ENCODE data around the gene PSMC5. TPM values are rescaled to one million over a fixed set of nuclear protein-coding genes. Genes with fewer than 3 reads are reported as not detected.

Gene PSMC5
- total RNA-seq, 2 donors from 2014 or later, result 137 TPM

GRCh38 chr17:63837480-63837879 is 10.2 kb downstream of the PSMC5 start:
- Histone ChIP-seq H3K4me3 (ENCODE audit: low read length) (no peak overlapping the region), H3K9ac (ENCODE audit: extremely low read depth, low read length, poor library complexity, severe bottlenecking) (no peak overlapping the region), H3K4me1 (ENCODE audit: control insufficient read depth, insufficient read depth, low read length) (peaks cover 10% of the 10 kb centered on the region), H3K27ac (ENCODE audit: low read depth, low read length) (no peak overlapping the region), H3K9me3 (ENCODE audit: control insufficient read depth, low read length) (no peaks in the 10 kb centered on the region), H3K27me3 (ENCODE audit: control insufficient read depth, insufficient read depth, low read length, poor library complexity, severe bottlenecking) (no peaks in the 10 kb centered on the region), H3K36me3 (ENCODE audit: control insufficient read depth, insufficient read depth, low read length) (peaks cover 28% of the 10 kb centered on the region)
- Mint-ChIP-seq H3K9me3 (no peaks in the 10 kb centered on the region), H3K4me1 (peaks cover 15% of the 10 kb centered on the region), H3K4me3 (no peak overlapping the region), H3K27me3 (ENCODE audit: insufficient read depth) (no peaks in the 10 kb centered on the region), H3K36me3 (ENCODE audit: low read depth) (peaks cover 41% of the 10 kb centered on the region), H3K27ac (no peak overlapping the region)
- TF ChIP-seq CTCF (conservative IDR thresholded peaks at IDR 0.05), result no peak
- DNase-seq, result no peak
- 92 to 96% methylated on average over 4 to 12 of the region's 12 CpGs for WGBS, 2 experiments (ENCODE audit: insufficient coverage in 1 of 2, insufficient read length in 1 of 2)

- Histone ChIP-seq H3K36me3 (ENCODE audit: control insufficient read depth, insufficient read depth, low read length) (peaks cover 22% of the 10 kb centered on the region), H3K9me3 (ENCODE audit: control insufficient read depth, low read length) (no peaks in the 10 kb centered on the region), H3K9ac (ENCODE audit: extremely low read depth, low read length, poor library complexity, severe bottlenecking) (no peak overlapping the region), H3K4me1 (ENCODE audit: control insufficient read depth, insufficient read depth, low read length) (peaks cover 10% of the 10 kb centered on the region), H3K27me3 (ENCODE audit: control insufficient read depth, insufficient read depth, low read length, poor library complexity, severe bottlenecking) (no peaks in the 10 kb centered on the region), H3K4me3 (ENCODE audit: low read length) (no peak overlapping the region), H3K27ac (ENCODE audit: low read depth, low read length) (peak overlapping the region; percentile 53)
- peaks cover 15% of the 10 kb centered on the region for H3K4me1 Mint-ChIP-seq
- H3K27me3 Mint-ChIP-seq (ENCODE audit: insufficient read depth), result no peaks in the 10 kb centered on the region
- H3K27ac Mint-ChIP-seq, result no peak overlapping the region
- no peak overlapping the region for H3K4me3 Mint-ChIP-seq
- WGBS, 2 experiments (ENCODE audit: insufficient coverage in 1 of 2, insufficient read length in 1 of 2), result 98 to 100% methylated on average over 1 to 5 of the region's 5 CpGs
- peaks cover 37% of the 10 kb centered on the region for H3K36me3 Mint-ChIP-seq (ENCODE audit: low read depth)
- H3K9me3 Mint-ChIP-seq, result no peaks in the 10 kb centered on the region
- DNase-seq, result no peak
- TF ChIP-seq CTCF (conservative IDR thresholded peaks at IDR 0.05), result no peak
Observed at GRCh38 chr17:63837962-63838600, 10.8 kb downstream of the PSMC5 start.

- no peaks in the 10 kb centered on the region for H3K9me3 ChIP-seq (ENCODE audit: control insufficient read depth, low read length)
- Mint-ChIP-seq H3K27ac (peak overlapping the region; percentile 30), H3K36me3 (ENCODE audit: low read depth) (peaks cover 32% of the 10 kb centered on the region), H3K4me3 (no peak overlapping the region), H3K9me3 (no peaks in the 10 kb centered on the region), H3K4me1 (peaks cover 15% of the 10 kb centered on the region), H3K27me3 (ENCODE audit: insufficient read depth) (no peaks in the 10 kb centered on the region)
- peaks cover 16% of the 10 kb centered on the region for H3K36me3 ChIP-seq (ENCODE audit: control insufficient read depth, insufficient read depth, low read length)
- TF ChIP-seq CTCF (conservative IDR thresholded peaks at IDR 0.05), result no peak
- peak overlapping the region; percentile 53 for H3K27ac ChIP-seq (ENCODE audit: low read depth, low read length)
- no peaks in the 10 kb centered on the region for H3K27me3 ChIP-seq (ENCODE audit: control insufficient read depth, insufficient read depth, low read length, poor library complexity, severe bottlenecking)
- 85 to 86% methylated on average over 4 to 7 of the region's 7 CpGs for WGBS, 2 experiments (ENCODE audit: insufficient coverage in 1 of 2, insufficient read length in 1 of 2)
- no peak for DNase-seq
- no peak overlapping the region for H3K4me3 ChIP-seq (ENCODE audit: low read length)
- H3K4me1 ChIP-seq (ENCODE audit: control insufficient read depth, insufficient read depth, low read length), result peaks cover 10% of the 10 kb centered on the region
- no peak overlapping the region for H3K9ac ChIP-seq (ENCODE audit: extremely low read depth, low read length, poor library complexity, severe bottlenecking)
Observed at GRCh38 chr17:63838631-63839171, 11.5 kb downstream of the PSMC5 start.
